NK-92 treated with Interleukin-12 subunit alpha and Interleukin-12 subunit beta, amount 100 ng/mL, for 24 hours (cell line): ENCODE measurements around the gene PKD2.
"Not testable (repeated sequence)": the region's sequence is repeated elsewhere in the genome, so short reads cannot be mapped to it uniquely, and the experiment has no call there.

ENCODE experiments used
- DNase-seq: peaks from one replicate; lab custom pipeline; 2025; lab: John Stamatoyannopoulos, UW

The PKD2 gene

DNA sequence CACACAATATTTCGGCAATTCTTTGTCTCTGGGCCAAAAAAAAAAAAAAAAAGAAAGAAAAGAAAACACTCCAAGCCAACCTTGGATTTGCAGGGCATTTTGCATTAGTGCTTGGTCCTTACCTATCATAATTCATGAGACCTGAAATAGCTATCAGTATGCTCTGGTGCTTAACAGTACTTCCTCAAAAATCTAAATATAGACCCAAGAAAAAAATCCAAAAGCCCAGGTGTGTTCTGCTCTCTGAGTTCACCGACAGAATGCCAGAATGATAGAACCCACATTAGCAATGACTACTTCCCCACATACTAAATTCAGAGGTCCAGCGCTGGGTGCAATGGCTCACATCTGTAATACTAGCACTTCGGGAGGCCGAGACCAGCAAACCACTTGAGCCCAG, 108.2 kb downstream of the PKD2 start:
- DNase-seq = no peak

GRCh38 chr4:88119943-88120342, 112.5 kb downstream of the PKD2 start:
- DNase-seq = no peak

- DNase-seq = not testable (repeated sequence)
Measured at GRCh38 chr4:88122260-88122659, 114.8 kb downstream of the PKD2 start.
